Prostate gland (tissue), 2 donors: ENCODE results near the gene INHBE.

ENCODE experiments used
- CTCF ChIP-seq, 4 experiments: fragments of 200-600 bp in 2 of 4; fragments of 450-650 bp in 2 of 4; sonication (generic) in 2 of 4; IDR thresholded peaks; 1 replicate in 3 of 4; 2 replicates in 1 of 4; pipeline ENCODE4 v1.5.1; 2016 to 2019; ENCODE audit warnings: antibody characterized with exemption in 4 of 4, mild to moderate bottlenecking in 2 of 4, moderate library complexity in 2 of 4
- POLR2A ChIP-seq: fragments of 450-650 bp; IDR thresholded peaks from one replicate; pipeline ENCODE4 v1.6.1; 2016; ENCODE audit warnings: antibody characterized with exemption, mild to moderate bottlenecking

GRCh38 chr12:57475271-57476161, 20.4 kb downstream of the INHBE start:
- no peak for TF ChIP-seq CTCF (IDR thresholded peaks at IDR 0.05)
- TF ChIP-seq POLR2A: no peak
